GM20000 (cell line): ENCODE results near the gene CDH22.

Experiments used
- DNase-seq: peaks from one replicate; pipeline ENCODE4 v3.0.0; 2012; ENCODE audit warnings: low spot score
- CTCF ChIP-seq: IDR thresholded peaks from 2 replicates; pipeline ENCODE4 v1.5.1; 2012; ENCODE audit warnings: mild to moderate bottlenecking, control low read depth; ENCODE audit errors: extremely low read depth, missing control alignments

CDH22 gene

GRCh38 chr20:46191611-46192010 is 116.7 kb downstream of the CDH22 start:
- no peak for DNase-seq

GRCh38 chr20:46191168-46191540 is 117.1 kb downstream of the CDH22 start:
- no peak for TF ChIP-seq CTCF
- DNase-seq, result no peak

More at GRCh38 chr20:46191611-46192010, 116.7 kb downstream of the CDH22 start:
- no peak for TF ChIP-seq CTCF

- no peak for DNase-seq
These were observed 117.7 kb downstream of the CDH22 start for GRCh38 chr20:46190478-46191167.

GRCh38 chr20:46188866-46189541 is 119.3 kb downstream of the CDH22 start:
- no peak for DNase-seq
- no peak for TF ChIP-seq CTCF

More at GRCh38 chr20:46190478-46191167, 117.7 kb downstream of the CDH22 start:
- TF ChIP-seq CTCF, result no peak

- TF ChIP-seq CTCF, result no peak
- DNase-seq, result no peak
These were observed 122.1 kb downstream of the CDH22 start for GRCh38 chr20:46186210-46186609.

- TF ChIP-seq CTCF, result no peak
- DNase-seq, result no peak
These were observed 122.9 kb downstream of the CDH22 start for GRCh38 chr20:46185353-46185752.

- no peak for TF ChIP-seq CTCF
- no peak for DNase-seq
These were observed 124.5 kb downstream of the CDH22 start for GRCh38 chr20:46183768-46184167.
